Activated CD8-positive, alpha-beta memory T cell treated with anti-CD3 and anti-CD28 coated beads, Interleukin-2, amount 10 ng/mL, durations not matched to agents 7 days and 5 days (primary cell): ENCODE data around the gene KCNJ12. TPM values are rescaled to one million over a fixed set of nuclear protein-coding genes. Genes with fewer than 3 reads are reported as not detected.

Experiments used
- ATAC-seq: fragments of 150-1000 bp; cut with Tn5 transposase; one replicate; pipeline ENCODE4 v1.10.0; 2021; ENCODE audit warnings: moderate library complexity
- CTCF ChIA-PET: fragments of 350-600 bp; sonication (Branson Sonifier 250); formaldehyde crosslinking; loops from one replicate; lab custom pipeline; 2021; ENCODE audit warnings: antibody characterized with exemption; lab: Charles Lee
- DNase-seq: peaks from one replicate; pipeline ENCODE4 v3.0.0-alpha.2; 2020
- H3K27ac Mint-ChIP-seq: one replicate; pipeline ENCODE4 v1.8.0; 2021; ENCODE audit warnings: mild to moderate bottlenecking, mixed read lengths
- H3K27me3 Mint-ChIP-seq: one replicate; pipeline ENCODE4 v1.8.0; 2021; ENCODE audit warnings: mixed read lengths
- H3K36me3 Mint-ChIP-seq: one replicate; pipeline ENCODE4 v1.8.0; 2021; ENCODE audit warnings: mild to moderate bottlenecking, mixed read lengths
- H3K4me1 Mint-ChIP-seq: one replicate; pipeline ENCODE4 v1.8.0; 2021; ENCODE audit warnings: mixed read lengths
- H3K4me3 Mint-ChIP-seq: one replicate; pipeline ENCODE4 v1.8.0; 2021; ENCODE audit warnings: mild to moderate bottlenecking, moderate library complexity, mixed read lengths
- H3K9me3 Mint-ChIP-seq: one replicate; pipeline ENCODE4 v1.8.0; 2022; ENCODE audit warnings: low read depth, mixed read lengths
- total RNA-seq, 2 experiments: library from RNA; stranded (reverse); gene quantifications; one replicate each; pipeline ENCODE4 v1.2.3, GENCODE V29; 2021

KCNJ12 gene
- total RNA-seq, 2 experiments from 2014 or later, result not detected

GRCh38 chr17:21459536-21459935 lies 83.4 kb downstream of the KCNJ12 start:
- peaks cover 27% of the 10 kb centered on the region for H3K4me1 Mint-ChIP-seq
- no peaks in the 10 kb centered on the region for H3K36me3 Mint-ChIP-seq
- ATAC-seq, result no peak
- H3K9me3 Mint-ChIP-seq, result no peaks in the 10 kb centered on the region
- no peak overlapping the region for H3K27ac Mint-ChIP-seq
- DNase-seq, result no peak
- CTCF ChIA-PET, result interaction anchor here (3.1 kb wide), 1 partner anchor 53 kb away, joined by 17 read pairs; no protein-coding TSS in a partner anchor
- peaks cover 12% of the 10 kb centered on the region for H3K27me3 Mint-ChIP-seq
- H3K4me3 Mint-ChIP-seq, result no peak overlapping the region

GRCh38 chr17:21460358-21460757 lies 84.2 kb downstream of the KCNJ12 start:
- Mint-ChIP-seq H3K4me1 (peaks cover 27% of the 10 kb centered on the region), H3K27ac (no peak overlapping the region), H3K9me3 (no peaks in the 10 kb centered on the region), H3K27me3 (peaks cover 20% of the 10 kb centered on the region), H3K36me3 (no peaks in the 10 kb centered on the region), H3K4me3 (no peak overlapping the region)
- DNase-seq (no peak), ATAC-seq (no peak)
- CTCF ChIA-PET, result interaction anchor here (3.1 kb wide), 1 partner anchor 53 kb away, joined by 17 read pairs; no protein-coding TSS in a partner anchor

- H3K4me1 Mint-ChIP-seq, result peaks cover 17% of the 10 kb centered on the region
- no peaks in the 10 kb centered on the region for H3K36me3 Mint-ChIP-seq
- no peak for ATAC-seq
- no peaks in the 10 kb centered on the region for H3K9me3 Mint-ChIP-seq
- no peak for DNase-seq
- no peak overlapping the region for H3K4me3 Mint-ChIP-seq
- CTCF ChIA-PET, result interaction anchor here (3.1 kb wide), 1 partner anchor 51 kb away, joined by 17 read pairs; no protein-coding TSS in a partner anchor
- no peak overlapping the region for H3K27ac Mint-ChIP-seq
- H3K27me3 Mint-ChIP-seq, result peaks cover 21% of the 10 kb centered on the region
These were observed 86.1 kb downstream of the KCNJ12 start for GRCh38 chr17:21462237-21462636.

GRCh38 chr17:21463204-21463661 lies 87.1 kb downstream of the KCNJ12 start:
- Mint-ChIP-seq H3K27me3 (peaks cover 22% of the 10 kb centered on the region), H3K4me1 (peaks cover 13% of the 10 kb centered on the region), H3K36me3 (no peaks in the 10 kb centered on the region), H3K27ac (peak overlapping the region; percentile 58), H3K4me3 (no peak overlapping the region), H3K9me3 (no peaks in the 10 kb centered on the region)
- DNase-seq (peak; percentile 63), ATAC-seq (peak; percentile 63)
- CTCF ChIA-PET, result interaction anchor here (1.2 kb wide), 2 partner anchors 50 to 344 kb away, joined by 3 to 4 read pairs; no protein-coding TSS in a partner anchor

GRCh38 chr17:21463779-21464407 lies 87.7 kb downstream of the KCNJ12 start:
- no peaks in the 10 kb centered on the region for H3K36me3 Mint-ChIP-seq

GRCh38 chr17:21464611-21465021 lies 88.5 kb downstream of the KCNJ12 start:
- Mint-ChIP-seq H3K36me3 (no peaks in the 10 kb centered on the region), H3K4me1 (peaks cover 13% of the 10 kb centered on the region), H3K27me3 (peaks cover 28% of the 10 kb centered on the region), H3K27ac (no peak overlapping the region), H3K9me3 (no peaks in the 10 kb centered on the region), H3K4me3 (no peak overlapping the region)
- ATAC-seq, result no peak
- CTCF ChIA-PET, result no interaction called here
- DNase-seq, result no peak

More at GRCh38 chr17:21463779-21464407, 87.7 kb downstream of the KCNJ12 start:
- Mint-ChIP-seq H3K4me1 (peaks cover 13% of the 10 kb centered on the region), H3K27ac (no peak overlapping the region), H3K4me3 (no peak overlapping the region), H3K9me3 (no peaks in the 10 kb centered on the region), H3K27me3 (peaks cover 25% of the 10 kb centered on the region)
- ATAC-seq (no peak), DNase-seq (no peak)
- CTCF ChIA-PET, result interaction anchor here (1.2 kb wide), 2 partner anchors 49 to 344 kb away, joined by 3 to 4 read pairs; no protein-coding TSS in a partner anchor

- H3K9me3 Mint-ChIP-seq, result no peaks in the 10 kb centered on the region
- H3K36me3 Mint-ChIP-seq, result no peaks in the 10 kb centered on the region
- peaks cover 13% of the 10 kb centered on the region for H3K4me1 Mint-ChIP-seq
- no peak overlapping the region for H3K4me3 Mint-ChIP-seq
- DNase-seq (no peak), ATAC-seq (no peak)
- CTCF ChIA-PET, result no interaction called here
- H3K27ac Mint-ChIP-seq, result no peak overlapping the region
- H3K27me3 Mint-ChIP-seq, result peaks cover 37% of the 10 kb centered on the region
These were observed 90.4 kb downstream of the KCNJ12 start for GRCh38 chr17:21466550-21466949.

GRCh38 chr17:21467196-21467595 lies 91.0 kb downstream of the KCNJ12 start:
- Mint-ChIP-seq H3K27ac (no peak overlapping the region), H3K27me3 (peaks cover 40% of the 10 kb centered on the region), H3K36me3 (no peaks in the 10 kb centered on the region), H3K9me3 (no peaks in the 10 kb centered on the region), H3K4me1 (peaks cover 13% of the 10 kb centered on the region), H3K4me3 (no peak overlapping the region)
- CTCF ChIA-PET, result no interaction called here
- DNase-seq (no peak), ATAC-seq (no peak)

- peaks cover 12% of the 10 kb centered on the region for H3K4me1 Mint-ChIP-seq
- H3K4me3 Mint-ChIP-seq, result no peak overlapping the region
- DNase-seq (no peak), ATAC-seq (no peak)
- no peak overlapping the region for H3K27ac Mint-ChIP-seq
- no peaks in the 10 kb centered on the region for H3K9me3 Mint-ChIP-seq
- peaks cover 45% of the 10 kb centered on the region for H3K27me3 Mint-ChIP-seq
- no peaks in the 10 kb centered on the region for H3K36me3 Mint-ChIP-seq
- CTCF ChIA-PET, result interaction anchor here (1.2 kb wide), 1 partner anchor 11 kb away, joined by 5 read pairs; no protein-coding TSS in a partner anchor
These were observed 91.8 kb downstream of the KCNJ12 start for GRCh38 chr17:21467739-21468490.

Other genes with a start within 250 kb of the KCNJ12 start
- 10 to 100 TPM; 18.8 to 19.0 TPM for gene DHRS7B, start 249.4 kb upstream of the KCNJ12 start, total RNA-seq
- gene TMEM11, start 162.2 kb upstream of the KCNJ12 start, total RNA-seq, result 10 to 100 TPM; 24.8 to 29.3 TPM
- gene NATD1, start 122.9 kb upstream of the KCNJ12 start, total RNA-seq, result 1 to 10 TPM; 1.8 to 1.9 TPM
- 10 to 100 TPM; 65.5 to 97.3 TPM for gene MAP2K3, start 91.6 kb upstream of the KCNJ12 start, total RNA-seq